GM10847 (cell line): ENCODE measurements around the gene IL2RG.

Source experiments
- POLR2A ChIP-seq: IDR thresholded peaks from 2 replicates; pipeline ENCODE4 v1.6.1; 2011; ENCODE audit not compliant: insufficient read length; ENCODE audit errors: extremely low read depth

The IL2RG gene

GRCh38 chrX:71111141-71111843, at the start of gene IL2RG:
TSS of gene IL2RG (minus strand) at chrX:71111577. CDS start at chrX:71111539, 38 bp downstream.
- peak; percentile 47 for TF ChIP-seq POLR2A

GRCh38 chrX:71160475-71160874, 49.1 kb upstream of the IL2RG start:
- no peak for TF ChIP-seq POLR2A

GRCh38 chrX:71159335-71159734, 48.0 kb upstream of the IL2RG start:
- TF ChIP-seq POLR2A: no peak

GRCh38 chrX:71158603-71159002, 47.2 kb upstream of the IL2RG start:
- no peak for TF ChIP-seq POLR2A

- no peak for TF ChIP-seq POLR2A
Measured at GRCh38 chrX:71154641-71155040, 43.3 kb upstream of the IL2RG start.

- TF ChIP-seq POLR2A: no peak
Measured at GRCh38 chrX:71154196-71154595, 42.8 kb upstream of the IL2RG start.

- TF ChIP-seq POLR2A: no peak
Measured at GRCh38 chrX:71151366-71151765, 40.0 kb upstream of the IL2RG start.

- no peak for TF ChIP-seq POLR2A
Measured at GRCh38 chrX:71148278-71148663, 36.9 kb upstream of the IL2RG start.

GRCh38 chrX:71147496-71148277, 36.3 kb upstream of the IL2RG start:
- no peak for TF ChIP-seq POLR2A

- no peak for TF ChIP-seq POLR2A
Measured at GRCh38 chrX:71144651-71145050, 33.3 kb upstream of the IL2RG start, which contains the start of gene NLGN3. TSS of gene NLGN3 (plus strand) at chrX:71144841. CDS start at chrX:71147750, 2,909 bp downstream.

GRCh38 chrX:71143508-71143907, 32.1 kb upstream of the IL2RG start:
- no peak for TF ChIP-seq POLR2A

GRCh38 chrX:71140440-71140839, 29.1 kb upstream of the IL2RG start:
- TF ChIP-seq POLR2A: no peak

GRCh38 chrX:71131510-71131909, 20.1 kb upstream of the IL2RG start:
- no peak for TF ChIP-seq POLR2A

- no peak for TF ChIP-seq POLR2A
Measured at GRCh38 chrX:71128915-71129765, 17.8 kb upstream of the IL2RG start.

GRCh38 chrX:71128166-71128833, 16.9 kb upstream of the IL2RG start:
- no peak for TF ChIP-seq POLR2A
